Epithelial cell of proximal tubule (primary cell): Measurements from ENCODE around the gene PRKAR2A. TPM values are rescaled to one million over a fixed set of nuclear protein-coding genes. Genes with fewer than 3 reads are reported as not detected.
A peak's percentile ranks its signal among the peaks of the same experiment; 100 is the strongest.
"Not testable (repeated sequence)": the region's sequence is repeated elsewhere in the genome, so short reads cannot be mapped to it uniquely, and the experiment has no call there.

Experiments
- DNase-seq: peaks from one replicate; pipeline ENCODE4 v3.0.0-alpha.2; 2011; ENCODE audit warnings: low read depth
- H3K4me3 ChIP-seq: 2 replicates; pipeline ENCODE4 v1.5.1; 2011; ENCODE audit warnings: low read depth, mild to moderate bottlenecking, low read length
- CTCF ChIP-seq: conservative IDR thresholded peaks from 2 replicates; pipeline ENCODE4 v1.5.1; 2012; ENCODE audit warnings: low read depth, mild to moderate bottlenecking, low read length
- total RNA-seq: library from RNA; depleted of rRNA; stranded (reverse); fragments of >200 nt; gene quantifications from 2 replicates; pipeline ENCODE4 v1.2.3, GENCODE V29; 2015

PRKAR2A gene
- total RNA-seq, 1 donor from 2014 or later = 23.5 TPM

- no peak for DNase-seq
- peak; percentile 83 for TF ChIP-seq CTCF
- peak overlapping the region; percentile 13 for H3K4me3 ChIP-seq
Observed at GRCh38 chr3:48739955-48740823, 107.5 kb downstream of the PRKAR2A start.

GRCh38 chr3:48739617-48739954 lies 108.1 kb downstream of the PRKAR2A start:
- peak overlapping the region; percentile 13 for H3K4me3 ChIP-seq
- no peak for TF ChIP-seq CTCF
- DNase-seq = no peak

- no peak for DNase-seq
- no peak for TF ChIP-seq CTCF
- H3K4me3 ChIP-seq = no peak overlapping the region
Observed at GRCh38 chr3:48738926-48739616, 108.6 kb downstream of the PRKAR2A start.

GRCh38 chr3:48738144-48738536 lies 109.5 kb downstream of the PRKAR2A start:
- no peak for TF ChIP-seq CTCF
- H3K4me3 ChIP-seq = no peak overlapping the region
- no peak for DNase-seq

- DNase-seq, H3K4me3 ChIP-seq: not testable (repeated sequence)
Observed at GRCh38 chr3:48735075-48735767, 112.5 kb downstream of the PRKAR2A start.

- DNase-seq, H3K4me3 ChIP-seq: not testable (repeated sequence)
Observed at GRCh38 chr3:48734541-48734940, 113.1 kb downstream of the PRKAR2A start.

- not testable (repeated sequence) for H3K4me3 ChIP-seq, DNase-seq
Observed at GRCh38 chr3:48733752-48734518, 113.7 kb downstream of the PRKAR2A start.

GRCh38 chr3:48727511-48727910 lies 120.2 kb downstream of the PRKAR2A start:
- no peak overlapping the region for H3K4me3 ChIP-seq
- no peak for DNase-seq
- TF ChIP-seq CTCF = no peak

GRCh38 chr3:48725185-48725855 lies 122.4 kb downstream of the PRKAR2A start:
- H3K4me3 ChIP-seq, DNase-seq: not testable (repeated sequence)
